Measurements from ENCODE around the gene SRRM5.
"Not testable (repeated sequence)": the region's sequence is repeated elsewhere in the genome, so short reads cannot be mapped to it uniquely, and the experiment has no call there.

Gene SRRM5, protein sequence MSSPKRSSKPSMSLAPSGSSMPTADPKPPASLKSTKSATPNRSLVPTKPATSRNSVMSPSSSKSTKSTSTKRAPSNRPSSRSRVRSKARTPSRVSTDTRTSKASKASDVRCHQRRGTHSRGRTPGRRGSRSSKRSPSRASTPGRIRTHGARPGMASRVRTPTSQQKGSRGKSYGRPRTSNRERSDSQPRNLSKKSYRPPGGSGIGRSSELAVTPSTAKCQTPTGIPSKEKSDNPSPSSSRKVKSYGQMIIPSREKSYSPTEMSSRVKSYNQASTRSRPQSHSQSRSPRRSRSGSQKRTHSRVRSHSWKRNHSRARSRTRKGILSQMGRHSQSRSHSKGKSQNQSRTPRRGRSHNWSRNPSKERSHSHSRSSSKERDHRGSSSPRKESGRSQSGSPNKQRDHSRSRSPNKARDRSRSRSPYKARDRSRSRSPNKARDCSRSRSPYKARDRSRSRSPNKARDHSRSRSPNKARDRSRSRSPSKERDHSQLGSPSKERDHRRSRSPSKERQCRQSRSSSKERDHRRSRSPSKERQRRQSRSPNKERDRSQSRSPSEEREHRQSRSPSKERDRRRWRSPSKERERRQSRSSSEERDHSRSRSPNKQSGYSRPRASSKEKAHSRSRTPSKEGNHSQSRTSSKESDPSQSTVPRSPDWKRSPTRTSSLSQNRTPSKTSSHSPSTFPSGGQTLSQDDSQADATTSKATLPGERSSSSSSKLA

DNA sequence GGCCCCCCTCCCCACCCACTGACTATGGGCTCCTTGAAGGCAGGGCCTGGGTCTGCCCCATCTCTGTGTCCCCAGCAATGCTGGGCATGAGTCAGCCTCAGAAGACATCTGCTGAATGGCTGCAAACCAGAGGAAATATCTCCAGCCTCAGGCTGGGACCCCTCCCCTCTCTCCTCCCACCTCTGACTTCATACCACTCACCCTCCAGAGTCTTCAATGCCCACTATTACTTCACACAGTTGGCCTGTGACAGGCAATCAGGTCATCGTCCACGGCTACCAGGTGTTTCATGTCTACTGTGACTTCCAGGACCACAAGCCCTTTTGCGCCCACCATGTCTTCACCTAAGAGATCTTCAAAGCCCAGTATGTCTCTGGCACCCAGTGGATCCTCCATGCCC is at the start of gene SRRM5:
Gene SRRM5, plus strand, starts transcription at position 301 of the 400 bp plus-strand sequence. Its CDS starts 34 bp downstream, at position 335.
- no peak for DNase-seq

DNA sequence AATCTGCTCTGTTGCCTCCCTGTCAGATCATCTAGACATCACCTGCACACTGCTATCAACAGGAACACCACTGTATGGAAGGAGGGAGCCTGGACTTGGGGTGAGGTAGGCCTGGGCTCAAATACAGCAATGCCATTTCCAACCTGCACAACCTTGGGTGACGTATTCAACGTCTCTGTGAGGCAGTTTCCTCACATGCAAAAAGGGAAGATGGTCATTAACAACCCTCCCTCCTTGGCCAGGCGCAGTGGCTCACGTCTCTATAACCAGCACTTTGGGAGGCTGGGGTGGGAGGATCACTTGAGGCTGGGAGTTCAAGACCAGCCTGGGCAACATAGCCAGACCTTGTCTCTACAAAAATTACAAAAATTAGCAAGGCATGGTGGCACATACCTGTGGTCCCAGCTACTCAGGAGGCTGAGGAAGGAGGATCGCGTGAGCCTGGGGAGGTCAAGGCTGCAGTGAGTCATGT is 49.6 kb upstream of the SRRM5 start:
- peak in 1 of 2 experiments; percentile 32 for DNase-seq

DNA sequence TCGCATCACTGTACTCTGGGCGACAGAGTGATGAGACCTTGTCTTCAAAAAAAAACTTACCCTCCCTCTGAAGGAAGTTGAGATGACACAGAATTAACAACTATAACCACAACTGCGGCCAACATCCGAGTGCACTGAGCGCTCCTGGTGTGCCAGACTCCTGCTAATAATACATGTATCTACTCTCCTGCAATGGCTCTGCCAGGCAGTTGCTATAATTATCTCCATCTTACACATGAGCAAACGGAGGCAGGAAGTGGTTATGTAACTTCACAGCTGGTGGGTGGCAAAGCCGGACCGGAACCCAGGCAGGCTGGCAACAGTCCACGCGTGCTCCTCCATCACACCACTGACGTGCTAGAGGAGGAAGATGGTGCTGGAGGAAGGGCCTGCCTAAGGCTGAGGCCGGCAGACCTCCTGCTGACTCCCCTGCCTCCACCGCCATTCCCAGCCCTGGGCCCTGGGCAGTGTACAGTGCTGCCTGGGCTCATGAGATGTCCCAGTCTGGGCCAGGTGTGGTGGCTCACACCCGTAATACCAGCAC is 49.1 kb upstream of the SRRM5 start:
- DNase-seq = peak; percentile 99

DNA sequence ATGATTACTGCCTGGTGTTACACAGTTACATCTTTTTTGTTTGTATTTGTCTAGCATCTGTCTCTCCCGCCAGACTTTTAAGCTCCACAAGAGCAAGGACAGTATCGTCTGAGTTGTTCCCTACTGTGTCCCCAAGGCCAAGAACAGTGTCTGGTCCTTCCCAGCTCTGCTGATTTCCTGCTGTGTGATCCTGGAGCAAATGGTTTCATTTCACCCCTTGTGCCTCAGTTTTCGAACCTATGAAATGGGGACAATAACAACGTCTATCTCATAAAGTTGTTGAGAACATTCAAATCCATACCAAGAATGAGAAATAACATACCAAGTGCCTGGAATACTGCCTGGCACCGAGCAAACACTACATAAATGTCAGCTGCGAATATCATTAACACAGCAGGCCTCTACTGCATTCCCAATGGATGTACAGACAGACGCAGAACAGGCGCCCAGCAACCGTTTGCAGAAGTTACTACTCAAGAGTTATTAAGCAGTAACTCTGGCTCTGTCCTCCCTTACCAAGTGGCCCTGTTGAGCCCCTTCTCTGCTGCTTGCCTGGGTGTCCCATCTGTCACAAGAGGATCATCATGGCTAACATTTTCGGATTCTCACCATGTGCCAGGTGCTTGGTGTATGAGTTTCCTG is 48.0 kb upstream of the SRRM5 start:
- DNase-seq = peak; percentile 16 to 18

DNA sequence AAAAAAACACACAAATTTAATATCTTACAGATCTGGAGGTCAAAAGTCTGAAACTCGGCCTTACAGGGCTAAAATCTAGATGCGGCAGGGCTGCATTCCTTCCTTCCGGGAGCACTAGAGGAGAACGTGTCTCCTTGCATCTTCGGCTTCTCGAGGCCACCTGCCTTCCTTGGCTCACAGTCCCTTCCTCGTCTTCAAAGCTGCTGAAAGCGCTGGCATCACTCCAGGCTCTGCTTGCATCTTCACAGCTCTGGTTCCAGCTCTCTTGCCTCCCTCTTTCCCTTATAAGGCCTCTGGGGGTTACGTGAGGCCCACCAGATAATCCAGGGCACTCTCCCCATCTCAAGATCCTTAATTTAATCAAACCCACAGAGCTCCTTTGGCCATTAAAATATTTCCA is 47.1 kb upstream of the SRRM5 start:
- DNase-seq = peak; percentile 20 to 21

DNA sequence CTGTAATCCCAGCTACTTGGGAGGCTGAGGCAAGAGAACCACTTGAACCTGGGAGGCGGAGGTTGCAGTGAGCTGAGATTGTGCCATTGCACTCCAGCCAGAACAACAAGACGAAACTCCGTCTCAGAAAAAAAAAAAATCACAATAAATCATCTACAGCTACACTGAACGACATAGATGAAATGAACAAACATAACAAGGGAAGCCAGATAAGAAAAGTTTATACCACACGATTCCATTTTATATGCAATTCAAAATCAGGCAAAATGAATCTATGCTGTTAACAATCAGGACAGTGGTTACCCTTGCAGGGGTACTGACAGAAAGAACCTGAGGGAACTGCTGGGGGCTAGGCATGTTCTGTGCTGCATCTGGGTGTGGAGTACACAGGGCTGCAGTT is 42.2 kb upstream of the SRRM5 start:
- no peak for DNase-seq

DNA sequence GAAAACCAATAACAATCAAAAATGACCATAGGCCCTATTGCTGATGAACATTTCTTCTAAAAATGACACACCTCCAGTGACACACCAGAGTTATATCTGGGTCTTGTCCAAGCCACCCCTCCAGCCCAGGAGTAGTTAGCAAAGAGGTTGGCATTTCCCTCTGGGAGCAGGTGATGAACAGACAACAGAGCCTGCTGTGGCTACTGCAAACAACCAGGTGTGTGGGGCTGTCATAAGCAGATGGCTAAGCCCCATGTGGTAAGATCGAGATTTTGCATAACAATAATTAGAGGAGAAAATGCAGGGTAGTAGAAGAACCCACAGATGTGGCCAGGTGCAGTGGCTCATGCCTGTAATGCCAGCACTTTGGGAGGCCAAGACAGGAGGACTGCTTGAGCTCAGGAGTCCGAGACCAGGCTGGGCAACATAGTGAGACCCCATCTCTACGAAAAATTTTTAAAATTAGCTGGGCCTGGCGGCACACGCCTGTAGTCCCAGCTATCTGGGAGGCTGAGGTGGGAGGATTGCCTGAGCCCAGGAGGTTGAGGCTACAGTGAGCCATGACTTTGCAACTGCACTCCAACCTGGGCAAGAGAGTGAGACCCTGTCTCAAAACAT is 41.6 kb upstream of the SRRM5 start:
- no peak for DNase-seq

DNA sequence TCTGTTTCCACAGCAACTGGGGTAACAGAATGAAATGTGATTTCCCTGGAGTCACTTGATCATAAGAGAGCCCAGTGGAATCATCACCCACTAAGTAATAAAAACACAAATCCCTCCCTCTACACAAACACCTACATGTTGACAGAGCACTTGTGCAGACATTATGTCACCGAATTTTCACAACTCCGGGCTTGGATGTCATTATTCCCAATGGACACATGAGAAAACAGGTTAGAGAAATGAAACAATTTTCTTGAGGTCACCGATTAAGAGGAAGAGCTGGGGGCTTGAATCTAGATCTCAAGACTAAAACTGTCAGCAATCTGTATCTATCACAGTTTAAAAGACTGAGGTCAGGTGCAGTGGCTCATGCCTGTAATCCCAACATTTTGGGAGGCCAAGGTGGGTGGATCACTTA is 39.7 kb upstream of the SRRM5 start:
- DNase-seq = no peak

DNA sequence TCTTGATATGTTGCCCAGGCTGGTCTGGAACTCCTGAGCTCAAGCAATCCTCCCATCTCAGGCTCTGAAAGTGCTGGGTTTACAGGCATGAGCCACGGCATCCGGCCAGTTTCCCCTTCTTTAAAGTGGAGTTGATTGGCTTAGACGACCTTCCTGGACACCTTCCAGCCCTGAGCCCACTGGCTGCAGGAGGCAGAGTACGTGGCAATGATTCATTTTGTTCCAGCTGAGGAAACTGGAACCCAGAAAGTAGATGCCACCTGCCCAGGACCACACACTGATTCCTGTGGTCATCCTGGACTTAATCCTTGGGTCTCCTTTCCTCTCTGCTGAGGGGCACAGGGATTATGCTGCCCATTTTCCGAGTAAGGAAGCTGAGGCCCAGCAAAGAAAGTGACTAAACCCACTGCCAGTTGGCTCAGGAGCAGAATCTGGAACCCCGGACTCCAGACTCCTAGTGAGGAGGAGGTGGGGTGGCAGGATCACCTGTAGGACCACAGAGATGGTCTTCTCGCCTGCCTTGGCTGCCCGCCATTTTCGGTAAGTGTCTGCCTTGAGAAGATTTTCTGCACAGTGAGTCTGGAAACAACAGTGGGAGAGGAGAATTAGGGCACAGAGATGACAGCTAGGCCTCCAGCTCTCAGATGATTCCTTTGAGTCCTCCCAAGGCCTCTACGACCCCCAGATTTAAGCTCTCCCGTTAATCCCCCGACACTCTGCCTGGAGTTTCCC is 37.3 kb upstream of the SRRM5 start:
- no peak for DNase-seq

DNA sequence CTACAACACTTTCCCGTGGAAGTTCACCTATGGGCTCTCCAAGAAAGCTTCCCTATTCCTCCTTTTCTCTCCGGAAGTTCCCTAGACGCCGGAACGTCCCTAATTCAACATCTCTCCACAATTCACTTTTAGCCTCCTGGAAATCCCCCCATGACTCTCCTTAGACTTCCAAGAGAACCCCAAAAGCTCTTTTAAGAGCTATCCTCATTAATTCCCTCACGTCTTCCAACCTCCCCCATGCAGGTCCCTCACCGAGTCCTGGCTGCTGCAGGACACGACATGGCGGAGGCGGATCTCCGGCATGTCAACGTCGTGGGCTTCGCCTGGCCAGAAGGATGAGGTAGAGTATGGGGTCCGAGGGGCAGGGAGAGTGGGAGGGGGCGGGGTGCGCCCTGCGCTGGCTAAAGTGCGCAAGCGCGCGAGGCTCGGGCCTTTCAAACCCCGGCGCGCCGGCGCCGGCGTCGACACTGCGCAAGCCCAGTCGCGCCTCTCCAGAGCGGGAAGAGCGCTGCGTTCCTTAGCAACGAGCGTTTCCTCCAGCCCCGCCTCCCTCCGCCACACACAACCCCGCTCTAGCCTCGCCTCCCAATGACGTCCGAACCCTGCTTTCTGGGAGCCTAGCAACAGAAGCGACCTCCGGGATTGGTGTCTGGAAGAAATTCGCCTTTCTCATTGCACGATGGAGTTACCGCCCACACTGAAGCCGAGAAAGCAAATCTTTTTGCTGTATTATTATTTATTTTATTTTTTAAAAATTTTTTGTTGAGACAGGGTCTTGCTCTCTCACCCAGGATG is 36.5 kb upstream of the SRRM5 start, which contains the start of the genes PINLYP and XRCC1:
Gene PINLYP, plus strand, starts transcription at position 646 of the 795 bp plus-strand sequence. CDS start 1,391 bp downstream, outside the sequence.
Gene XRCC1, minus strand, starts transcription at position 372 of the 795 bp plus-strand sequence. Its CDS starts 69 bp downstream, at position 303.
- peak; percentile 98 to 99 for DNase-seq

DNA sequence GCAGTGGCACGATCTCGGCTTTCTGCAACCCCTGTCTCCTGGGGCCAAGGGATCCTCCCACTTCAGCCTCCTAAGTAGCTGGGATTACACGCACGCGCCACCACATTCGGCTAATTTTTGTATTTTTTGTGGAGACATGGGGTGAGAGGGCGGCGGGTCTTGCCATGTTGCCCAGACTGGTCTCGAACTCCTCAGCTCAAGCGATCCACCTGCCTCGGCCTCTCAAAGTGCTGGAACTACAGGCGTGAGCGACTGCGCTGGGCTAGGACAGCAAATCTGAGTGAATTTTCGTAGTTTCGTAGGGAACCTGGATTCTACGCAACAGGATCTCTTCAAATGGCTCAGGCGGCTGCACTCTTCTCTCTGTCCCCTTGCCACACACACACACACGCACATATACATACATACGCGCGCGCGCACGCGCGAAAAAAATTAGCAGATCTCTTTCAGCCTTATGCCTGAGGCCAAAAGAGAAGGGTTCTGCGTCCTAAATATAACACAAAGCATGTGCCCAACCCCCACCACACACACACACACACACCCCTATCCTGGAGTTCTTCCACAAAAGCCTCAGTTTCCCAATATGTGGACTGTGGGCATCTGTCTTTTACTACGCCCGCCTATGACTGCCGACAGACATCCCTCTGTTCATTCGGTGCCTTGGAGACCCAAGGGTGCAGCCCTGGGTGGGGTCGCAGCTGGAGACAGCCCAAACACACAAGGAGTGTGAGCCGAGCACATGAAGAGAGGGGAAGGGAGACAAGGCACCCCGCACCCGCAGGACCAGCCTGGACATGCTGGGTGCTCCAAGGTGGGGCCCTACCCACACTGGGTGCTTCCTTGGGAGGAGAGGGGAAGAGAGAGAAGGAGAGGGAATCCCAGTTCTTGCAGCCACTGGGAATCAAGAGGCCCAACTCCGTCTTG is 35.7 kb upstream of the SRRM5 start:
- DNase-seq = no peak

DNA sequence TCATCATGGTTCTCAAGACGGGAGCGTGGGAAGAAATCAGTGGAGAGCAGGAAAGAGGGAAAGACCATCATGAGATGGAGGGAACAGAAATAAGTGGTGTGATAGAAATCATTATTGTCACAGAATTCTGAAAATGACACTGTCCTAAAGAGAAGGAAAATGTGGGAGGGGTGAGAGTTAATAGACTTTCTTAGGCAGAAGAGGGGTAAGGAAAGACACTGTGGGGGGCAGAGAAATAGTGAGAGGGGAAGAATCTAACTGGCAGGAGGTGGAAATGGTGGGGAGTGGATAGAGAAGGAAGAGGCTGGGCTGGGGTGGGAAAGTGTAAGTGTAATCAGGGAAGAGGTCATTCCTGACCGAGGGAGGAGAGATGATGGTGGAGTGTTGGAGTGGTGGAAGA is 33.1 kb upstream of the SRRM5 start:
- DNase-seq = no peak

DNA sequence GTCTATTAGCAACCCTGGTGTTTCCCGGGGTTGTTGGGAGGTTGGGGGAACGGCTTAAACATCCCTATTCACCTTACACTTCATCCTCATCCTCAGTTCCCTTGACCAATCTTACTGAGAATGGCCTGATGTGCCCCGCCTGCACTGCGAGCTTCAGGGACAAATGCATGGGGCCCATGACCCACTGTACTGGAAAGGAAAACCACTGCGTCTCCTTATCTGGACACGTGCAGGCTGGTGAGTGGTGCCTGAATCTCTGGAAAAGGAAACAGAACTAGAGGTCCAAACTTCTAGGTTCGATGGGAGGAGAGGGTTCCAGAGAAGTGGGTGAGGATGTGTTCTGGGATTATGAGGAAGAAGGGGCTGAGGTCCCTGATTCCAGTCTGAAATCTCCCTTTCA is 30.4 kb upstream of the SRRM5 start:
- no peak for DNase-seq

DNA sequence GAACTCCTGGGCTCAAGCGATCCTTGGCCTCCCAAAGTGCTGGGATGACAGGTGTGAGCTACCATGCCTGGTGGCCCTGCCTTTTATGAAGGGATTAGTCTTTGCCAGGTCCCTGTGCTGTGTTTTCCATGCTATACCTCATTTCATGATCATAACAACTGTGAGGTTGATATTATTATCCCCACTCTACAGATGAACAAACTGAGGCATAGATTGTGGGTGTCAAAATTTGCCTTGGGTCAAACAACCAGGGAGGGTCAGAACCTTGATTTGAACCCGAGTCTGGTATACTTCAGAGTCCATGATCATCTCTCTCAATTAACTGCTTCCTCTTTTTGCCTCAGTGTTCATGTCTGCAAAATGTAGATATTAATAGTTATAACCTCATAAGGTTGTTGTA is 29.4 kb upstream of the SRRM5 start:
- no peak for DNase-seq

DNA sequence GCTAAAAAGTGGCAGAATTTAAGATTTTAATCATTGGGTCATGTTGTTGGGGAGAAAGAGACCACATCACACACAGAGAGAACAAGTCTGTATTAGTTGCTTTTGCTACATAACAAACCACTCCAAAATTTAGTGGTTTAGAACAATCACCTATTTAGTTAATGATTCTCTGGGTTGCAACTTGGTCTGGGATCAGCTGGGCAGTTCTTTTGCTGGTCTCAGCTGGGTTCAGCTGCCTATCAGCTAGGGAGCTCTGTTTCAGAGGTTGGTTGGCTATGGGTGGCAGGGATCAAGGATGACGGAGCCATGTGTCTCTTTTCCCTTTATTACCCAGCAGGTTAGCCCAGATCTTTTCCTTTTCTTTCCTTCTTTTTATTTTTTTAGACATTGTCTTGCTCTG is 27.4 kb upstream of the SRRM5 start:
- DNase-seq = no peak

DNA sequence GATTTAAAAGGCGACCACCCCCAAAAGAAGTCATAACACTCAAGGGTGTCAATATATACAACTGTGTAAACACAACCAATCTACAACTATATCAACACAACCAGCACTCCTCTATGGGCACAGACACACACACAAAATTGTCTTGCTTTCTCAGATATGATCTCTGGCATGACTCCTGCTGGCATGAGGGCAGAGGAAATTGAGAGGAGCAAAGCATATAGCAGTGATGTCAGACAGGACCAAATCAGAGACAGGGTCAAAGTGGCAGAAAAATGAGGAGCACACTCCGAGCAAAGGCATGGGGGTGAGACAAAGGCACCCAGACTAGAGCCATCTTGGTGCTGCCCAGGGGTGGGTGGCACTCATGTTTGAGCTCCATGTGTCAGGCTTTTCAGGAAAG is 25.5 kb upstream of the SRRM5 start:
- DNase-seq = no peak

DNA sequence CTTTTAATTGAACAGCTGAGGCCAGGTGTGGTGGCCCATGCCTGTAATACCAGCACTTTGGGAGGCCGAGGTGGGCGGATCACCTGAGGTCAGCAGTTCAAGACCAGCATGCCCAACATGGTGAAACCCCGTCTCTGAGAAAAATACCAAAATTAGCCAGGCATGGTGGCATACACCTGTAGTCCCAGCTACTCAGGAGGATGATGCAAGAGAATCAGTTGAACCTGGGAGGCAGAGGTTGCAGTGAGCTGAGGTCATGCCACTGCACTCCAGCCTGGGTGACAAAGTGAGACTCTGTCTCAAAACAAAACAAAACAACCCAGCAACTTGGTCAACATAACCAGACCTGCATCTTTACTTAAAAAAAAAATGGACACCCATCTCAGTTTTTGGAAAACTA is 24.9 kb upstream of the SRRM5 start:
- DNase-seq = not testable (repeated sequence)

DNA sequence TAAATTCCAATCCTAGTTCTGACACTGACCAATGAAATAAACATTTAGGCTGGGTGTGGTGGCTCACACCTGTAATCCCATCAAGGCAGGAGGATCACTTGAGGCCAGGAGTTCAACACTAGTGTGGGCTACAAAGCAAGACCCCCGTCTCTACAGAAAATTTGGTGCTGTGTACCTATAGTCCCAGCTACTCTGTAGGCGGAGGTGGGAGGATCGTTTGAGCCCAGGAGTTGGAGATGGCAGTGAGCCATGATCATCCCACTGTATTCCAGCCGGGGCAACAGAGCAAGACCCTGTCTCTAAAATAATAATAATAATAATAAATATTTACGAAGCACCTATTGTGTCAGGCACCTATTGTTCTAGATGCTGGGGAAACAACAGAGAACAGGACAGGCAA is 22.6 kb upstream of the SRRM5 start:
- DNase-seq = no peak

DNA sequence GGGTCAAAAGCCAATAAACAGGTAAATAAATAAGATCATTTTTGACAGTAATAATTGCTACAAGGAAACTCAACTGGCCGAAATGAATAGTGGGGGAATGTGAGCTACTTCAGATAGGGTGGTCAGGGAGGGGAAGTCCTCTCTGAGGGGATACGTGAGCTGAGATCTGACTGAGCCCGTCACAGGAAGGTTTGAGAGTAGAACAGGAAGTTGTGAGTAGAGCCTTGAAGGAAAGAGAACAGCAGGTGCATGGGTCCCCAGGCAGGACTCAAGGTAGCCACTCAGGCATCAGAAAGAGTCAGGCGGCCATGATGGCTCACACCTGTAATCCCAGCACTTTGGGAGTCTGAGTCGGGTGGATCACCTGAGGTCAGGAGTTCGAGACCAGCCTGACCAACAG is 22.2 kb upstream of the SRRM5 start:
- no peak for DNase-seq
